K562 (cell line): ENCODE results near the gene UFC1.

Experiments used
- BRCA1 ChIP-seq, 2 experiments: fragments of 450-650 bp in 1 of 2; sonication (generic) in 1 of 2; formaldehyde crosslinking in 1 of 2; IDR thresholded peaks; 2 replicates each; pipeline versions ENCODE4 v1.5.0 to v1.6.1; 2017 to 2020; ENCODE audit warnings: mild to moderate bottlenecking in 1 of 2, missing genetic modification reagents in 1 of 2
- CBX2 ChIP-seq: fragments of 200-600 bp; sonication (generic); IDR thresholded peaks from one replicate; pipeline ENCODE4 v1.6.1; 2012; ENCODE audit warnings: mild to moderate bottlenecking, low read length, inconsistent platforms; ENCODE audit not compliant: insufficient read depth, poor library complexity, severe bottlenecking
- CTCF ChIP-seq, 3 experiments: IDR thresholded peaks in 2 of 3; conservative IDR thresholded peaks in 1 of 3; 2 replicates each; pipeline ENCODE4 v1.5.1; 2011 to 2012; ENCODE audit warnings: low read length in 3 of 3, mild to moderate bottlenecking in 3 of 3, control low read depth in 2 of 3, improper control_type of control experiment in 1 of 3, inconsistent platforms in 1 of 3, low read depth in 1 of 3, mixed read lengths in 1 of 3, moderate library complexity in 1 of 3; ENCODE audit not compliant: insufficient read depth in 2 of 3
- EP300 ChIP-seq: IDR thresholded peaks from 2 replicates; pipeline ENCODE4 v1.6.1; 2012; ENCODE audit warnings: low read length, improper control_type of control experiment
- EZH2 ChIP-seq: IDR thresholded peaks from 2 replicates; pipeline ENCODE4 v1.6.1; 2012; ENCODE audit warnings: low read depth, mild to moderate bottlenecking, inconsistent platforms, low read length, borderline replicate concordance
- HDGF ChIP-seq: fragments of 450-650 bp; IDR thresholded peaks from 2 replicates; pipeline ENCODE4 v1.6.1; 2016
- JUND ChIP-seq, 2 experiments: IDR thresholded peaks; 2 replicates in 1 of 2; 3 replicates in 1 of 2; pipeline ENCODE4 v1.6.1; 2011; ENCODE audit warnings: borderline replicate concordance in 2 of 2, low read depth in 2 of 2, low read length in 2 of 2, improper control_type of control experiment in 1 of 2, missing biosample characterization in 1 of 2, missing genetic modification characterization in 1 of 2, missing genetic modification reagents in 1 of 2
- MAFF ChIP-seq: IDR thresholded peaks from 2 replicates; pipeline ENCODE4 v1.6.1; 2012; ENCODE audit warnings: low read length, improper control_type of control experiment
- RBM39 ChIP-seq: fragments of 200-400 bp; formaldehyde crosslinking; optimal IDR thresholded peaks from 2 replicates; pipeline ENCODE3; 2018; ENCODE audit warnings: low read depth, low read length
- RFX5 ChIP-seq: IDR thresholded peaks from 2 replicates; pipeline ENCODE4 v1.6.1; 2011; ENCODE audit warnings: low read depth, mild to moderate bottlenecking, improper control_type of control experiment, low read length
- TCF7L2 ChIP-seq: fragments of 150-350 bp; IDR thresholded peaks from 2 replicates; pipeline ENCODE4 v1.6.1; 2016; ENCODE audit warnings: low read depth, mild to moderate bottlenecking, low read length, moderate library complexity
- USF2 ChIP-seq: sonication (generic); formaldehyde crosslinking; IDR thresholded peaks from 2 replicates; pipeline ENCODE4 v1.5.0; 2020; ENCODE audit warnings: missing genetic modification reagents
- ZNF143 ChIP-seq: sonication (generic); formaldehyde crosslinking; IDR thresholded peaks from 2 replicates; pipeline ENCODE4 v1.9.0; 2022; ENCODE audit warnings: mild to moderate bottlenecking, missing genetic modification reagents
- ZSCAN29 ChIP-seq: fragments of 450-650 bp; IDR thresholded peaks from 2 replicates; pipeline ENCODE4 v1.6.1; 2017

DNA sequence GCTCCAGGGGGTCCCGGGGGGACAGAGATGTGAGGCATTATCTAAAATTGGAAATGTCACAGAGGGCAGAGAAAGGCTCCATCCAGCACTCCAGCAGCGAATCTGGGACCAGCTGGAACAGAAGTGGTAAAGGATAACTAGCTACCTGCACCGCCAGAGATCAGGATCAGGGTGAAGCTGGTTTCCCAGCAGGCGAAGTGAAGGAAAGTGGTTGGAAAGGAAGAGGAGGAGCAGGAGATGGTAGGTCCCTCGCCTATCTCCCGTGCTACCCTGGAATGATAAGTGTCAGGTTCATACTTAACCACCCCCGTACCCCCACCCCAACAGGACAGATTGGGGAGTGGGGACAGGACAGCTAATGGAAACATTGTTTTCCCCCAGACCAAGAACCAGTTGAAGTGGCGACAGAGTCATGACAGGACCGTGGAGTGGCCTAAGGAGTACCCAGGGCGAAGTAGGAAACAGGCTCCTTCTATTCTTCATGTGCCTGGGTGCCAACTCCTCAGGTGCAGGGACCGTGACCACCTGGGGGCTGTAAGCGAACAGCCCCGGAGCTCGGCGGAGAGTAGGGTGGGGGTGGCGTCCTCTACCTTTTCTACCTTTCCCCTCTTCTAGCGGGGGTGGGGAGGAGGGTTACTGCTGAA is 22.8 kb downstream of the UFC1 start:
- no peak for TF ChIP-seq RFX5
- TF ChIP-seq HDGF, result no peak
- TF ChIP-seq CTCF (IDR thresholded peaks at IDR 0.05 in 2 of 3, conservative IDR thresholded peaks at IDR 0.05 in 1 of 3; ENCODE audit: insufficient read depth in 2 of 3, low read depth in 1 of 3, low read length in 3 of 3), result no peak
- no peak for TF ChIP-seq RBM39
- no peak for TF ChIP-seq USF2 (CRISPR knock-in tag)
- TF ChIP-seq EP300, result no peak
- no peak for TF ChIP-seq EZH2
- no peak for TF ChIP-seq CBX2
- TF ChIP-seq TCF7L2, result no peak
- TF ChIP-seq MAFF, result no peak
- TF ChIP-seq BRCA1 (IDR thresholded peaks at IDR 0.05), result no peak
- TF ChIP-seq BRCA1 (CRISPR knock-in tag; IDR thresholded peaks at IDR 0.05), result no peak
- TF ChIP-seq ZSCAN29, result no peak
- TF ChIP-seq JUND (IDR thresholded peaks at IDR 0.05; ENCODE audit: borderline replicate concordance, low read depth, low read length), result no peak
- no peak for TF ChIP-seq JUND (tag; IDR thresholded peaks at IDR 0.05; ENCODE audit: borderline replicate concordance, low read depth, low read length)
- no peak for TF ChIP-seq ZNF143
